ENCODE data around the gene HTT-AS. TPM values are rescaled to one million over a fixed set of nuclear protein-coding genes. Genes with fewer than 3 reads are reported as not detected.

Gene HTT-AS
- total RNA-seq, 4 donors from 2014 or later: not detected

- 80 to 87% methylated on average over 2 of the region's 2 CpGs for WGBS, 2 donors
- H3K27ac ChIP-seq: no peak overlapping the region
Measured at GRCh38 chr4:3119464-3119863, 45.1 kb upstream of the HTT-AS start.

GRCh38 chr4:3118312-3118711 is 44.0 kb upstream of the HTT-AS start:
- WGBS, 2 donors: 84 to 85% methylated on average over 8 of the region's 8 CpGs
- Histone ChIP-seq H3K27ac (no peak overlapping the region), H3K27me3 (no peaks in the 10 kb centered on the region), H3K4me1 (peaks cover 0 to 23% (median 6%) of the 10 kb centered on the region in 4 donors), H3K4me3 (no peak overlapping the region), H3K9me3 (no peaks in the 10 kb centered on the region), H3K36me3 (peaks cover 2 to 75% (median 18%) of the 10 kb centered on the region in 3 donors)
- DNase-seq (ENCODE audit: low spot score in 2 of 2): no peak
- no peak for TF ChIP-seq POLR2A (IDR thresholded peaks at IDR 0.05)
- TF ChIP-seq EP300 (IDR thresholded peaks at IDR 0.05): no peak
- TF ChIP-seq, protein P1, sequence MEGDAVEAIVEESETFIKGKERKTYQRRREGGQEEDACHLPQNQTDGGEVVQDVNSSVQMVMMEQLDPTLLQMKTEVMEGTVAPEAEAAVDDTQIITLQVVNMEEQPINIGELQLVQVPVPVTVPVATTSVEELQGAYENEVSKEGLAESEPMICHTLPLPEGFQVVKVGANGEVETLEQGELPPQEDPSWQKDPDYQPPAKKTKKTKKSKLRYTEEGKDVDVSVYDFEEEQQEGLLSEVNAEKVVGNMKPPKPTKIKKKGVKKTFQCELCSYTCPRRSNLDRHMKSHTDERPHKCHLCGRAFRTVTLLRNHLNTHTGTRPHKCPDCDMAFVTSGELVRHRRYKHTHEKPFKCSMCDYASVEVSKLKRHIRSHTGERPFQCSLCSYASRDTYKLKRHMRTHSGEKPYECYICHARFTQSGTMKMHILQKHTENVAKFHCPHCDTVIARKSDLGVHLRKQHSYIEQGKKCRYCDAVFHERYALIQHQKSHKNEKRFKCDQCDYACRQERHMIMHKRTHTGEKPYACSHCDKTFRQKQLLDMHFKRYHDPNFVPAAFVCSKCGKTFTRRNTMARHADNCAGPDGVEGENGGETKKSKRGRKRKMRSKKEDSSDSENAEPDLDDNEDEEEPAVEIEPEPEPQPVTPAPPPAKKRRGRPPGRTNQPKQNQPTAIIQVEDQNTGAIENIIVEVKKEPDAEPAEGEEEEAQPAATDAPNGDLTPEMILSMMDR (IDR thresholded peaks at IDR 0.05): no peak

More at GRCh38 chr4:3119464-3119863, 45.1 kb upstream of the HTT-AS start:
- DNase-seq (ENCODE audit: low spot score in 2 of 2): no peak
- no peaks in the 10 kb centered on the region for H3K9me3 ChIP-seq
- peaks cover 0 to 32% (median 7%) of the 10 kb centered on the region in 4 donors for H3K4me1 ChIP-seq
- no peak for TF ChIP-seq EP300 (IDR thresholded peaks at IDR 0.05)
- TF ChIP-seq, protein P1 (IDR thresholded peaks at IDR 0.05): no peak
- H3K4me3 ChIP-seq: no peak overlapping the region
- no peaks in the 10 kb centered on the region for H3K27me3 ChIP-seq
- peaks cover 2 to 67% (median 18%) of the 10 kb centered on the region in 3 donors for H3K36me3 ChIP-seq

DNA sequence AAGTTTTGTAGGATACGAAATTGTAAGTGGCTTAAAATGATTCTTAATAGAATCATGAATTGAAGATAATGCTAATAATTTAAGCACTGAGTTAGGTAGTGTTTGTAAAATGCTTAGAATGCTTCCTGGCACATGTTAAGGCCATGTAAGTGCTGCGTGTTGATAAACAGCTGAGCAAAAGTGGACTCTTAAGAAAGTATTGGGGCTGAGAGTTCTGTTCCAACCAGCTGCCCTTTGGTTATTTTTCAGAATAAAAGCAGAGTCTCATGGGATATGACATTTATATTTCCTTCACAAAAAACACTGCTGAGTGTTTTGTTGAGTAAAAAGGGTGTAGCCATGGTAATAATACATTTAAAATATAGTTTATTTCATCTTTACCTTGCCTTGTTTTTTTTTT is 42.6 kb upstream of the HTT-AS start:
- no peaks in the 10 kb centered on the region for H3K9me3 ChIP-seq
- peaks cover 2 to 82% (median 17%) of the 10 kb centered on the region in 3 donors for H3K36me3 ChIP-seq
- 63 to 70% methylated on average over 2 of the region's 2 CpGs for WGBS, 2 donors
- no peak for TF ChIP-seq EP300 (IDR thresholded peaks at IDR 0.05)
- TF ChIP-seq POLR2A (IDR thresholded peaks at IDR 0.05): no peak
- TF ChIP-seq, protein P1 (IDR thresholded peaks at IDR 0.05): no peak
- no peak for DNase-seq (ENCODE audit: low spot score in 2 of 2)
- no peaks in the 10 kb centered on the region for H3K27me3 ChIP-seq
- no peak overlapping the region for H3K27ac ChIP-seq
- H3K4me3 ChIP-seq: no peak overlapping the region
- peaks cover 0 to 13% (median 2%) of the 10 kb centered on the region in 4 donors for H3K4me1 ChIP-seq

- H3K36me3 ChIP-seq: peaks cover 2 to 82% (median 13%) of the 10 kb centered on the region in 3 donors
Measured at GRCh38 chr4:3115637-3116270, 41.4 kb upstream of the HTT-AS start.

GRCh38 chr4:3114377-3114776 is 40.0 kb upstream of the HTT-AS start:
- H3K27me3 ChIP-seq: no peaks in the 10 kb centered on the region
- H3K4me3 ChIP-seq: no peak overlapping the region
- no peak overlapping the region for H3K27ac ChIP-seq
- H3K9me3 ChIP-seq: no peaks in the 10 kb centered on the region
- peaks cover 2 to 84% (median 13%) of the 10 kb centered on the region in 3 donors for H3K36me3 ChIP-seq
- TF ChIP-seq POLR2A (IDR thresholded peaks at IDR 0.05): no peak
- TF ChIP-seq EP300 (IDR thresholded peaks at IDR 0.05): no peak
- TF ChIP-seq, protein P1 (IDR thresholded peaks at IDR 0.05): no peak
- WGBS, 2 donors: 92 to 97% methylated on average over 6 of the region's 6 CpGs
- H3K4me1 ChIP-seq: peaks cover 0 to 10% (median 0%) of the 10 kb centered on the region in 4 donors
- DNase-seq (ENCODE audit: low spot score in 2 of 2): no peak

More at GRCh38 chr4:3115637-3116270, 41.4 kb upstream of the HTT-AS start:
- no peak for DNase-seq (ENCODE audit: low spot score in 2 of 2)
- Histone ChIP-seq H3K4me1 (peaks cover 0 to 10% (median 0%) of the 10 kb centered on the region in 4 donors), H3K27me3 (no peaks in the 10 kb centered on the region), H3K4me3 (no peak overlapping the region), H3K9me3 (no peaks in the 10 kb centered on the region), H3K27ac (no peak overlapping the region)
- no peak for TF ChIP-seq EP300 (IDR thresholded peaks at IDR 0.05)
- TF ChIP-seq, protein P1 (IDR thresholded peaks at IDR 0.05): no peak
- TF ChIP-seq POLR2A (IDR thresholded peaks at IDR 0.05): no peak
- 86% methylated on average over 15 of the region's 15 CpGs for WGBS, 2 donors

Measured in tibial nerve (tissue), 4 donors.